ENCODE results near the gene RPS4Y2. TPM values are rescaled to one million over a fixed set of nuclear protein-coding genes. Genes with fewer than 3 reads are reported as not detected.

RPS4Y2 gene
- total and polyA plus RNA-seq, 9 of the 15 experiments (the other 6 are each of a cell fraction or from before 2014, with no cell fraction given): not detected

DNA sequence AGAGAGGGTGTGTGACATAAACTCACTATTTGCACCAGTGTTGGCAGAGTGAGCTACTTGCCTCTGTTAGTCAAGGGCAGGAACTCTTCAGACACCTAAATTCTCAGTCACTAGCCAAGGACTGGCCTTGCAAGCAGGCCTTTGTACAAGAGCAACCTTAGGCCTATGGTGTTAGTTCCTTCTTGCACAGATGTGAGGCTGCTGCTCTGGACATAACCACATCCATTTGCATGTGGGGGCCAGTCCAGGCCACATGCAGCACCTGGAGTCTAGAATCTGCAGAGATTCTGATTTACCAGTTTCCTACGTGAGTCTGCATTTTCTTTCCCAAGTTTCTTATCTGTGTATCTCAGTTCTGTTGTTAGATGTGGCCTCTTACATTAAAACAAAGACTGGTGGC lies 20.7 kb upstream of the RPS4Y2 start:
- Histone ChIP-seq H3K4me3 (no peak overlapping the region), H3K9ac (ENCODE audit: insufficient read depth in 1 of 2, low read depth in 2 of 2, low read length in 2 of 2) (no peak overlapping the region), H3K27me3 (ENCODE audit: control insufficient read depth in 2 of 2, insufficient read depth in 2 of 2, low read length in 2 of 2) (no peaks in the 10 kb centered on the region), H2AFZ (ENCODE audit: low read depth, low read length) (no peak overlapping the region), H4K20me1 (replicated peaks; ENCODE audit: control insufficient read depth, insufficient read depth, low read length) (no peaks in the 10 kb centered on the region), H3K9me1 (ENCODE audit: control insufficient read depth, insufficient read depth, low read length) (no peaks in the 10 kb centered on the region), H3K4me2 (ENCODE audit: insufficient read depth, low read length) (no peak overlapping the region), H3K4me1 (replicated peaks in 1 of 2; ENCODE audit: control insufficient read depth in 2 of 2, insufficient read depth in 2 of 2, low read length in 2 of 2) (no peaks in the 10 kb centered on the region), H3K36me3 (ENCODE audit: control insufficient read depth, insufficient read depth, low read length) (no peaks in the 10 kb centered on the region), H3K9me3 (replicated peaks; ENCODE audit: control insufficient read depth, insufficient read depth, low read depth, low read length) (no peaks in the 10 kb centered on the region), H3K27ac (ENCODE audit: extremely low read depth, low read depth, low read length) (no peak overlapping the region), H3K79me2 (ENCODE audit: control insufficient read depth, insufficient read depth, low read length) (no peaks in the 10 kb centered on the region)
- ChIA-PET POLR2A (no interaction called here), CTCF (ENCODE audit: low intra/inter-chr PET ratio) (no interaction called here)
- ATAC-seq (no peak), DNase-seq (ENCODE audit: extremely low read depth in 1 of 4, low spot score in 3 of 4) (no peak), FAIRE-seq (no peak)
- WGBS (ENCODE audit: insufficient coverage, low coverage, missing lambda C conversion rate): no CpG with 5 or more reads among the region's 1 CpG
- BruUV-seq (replicated peaks): no TSS peak
- in situ Hi-C loops (cut with MboI): no loop called here
- TF ChIP-seq ZNF766 (CRISPR knock-in tag; conservative IDR thresholded peaks at IDR 0.05): no peak
- no peak for TF ChIP-seq PURB (CRISPR knock-in tag; IDR thresholded peaks at IDR 0.05; ENCODE audit: low read depth)
- no peak for TF ChIP-seq TARDBP (IDR thresholded peaks at IDR 0.05)
- TF ChIP-seq, protein P1, sequence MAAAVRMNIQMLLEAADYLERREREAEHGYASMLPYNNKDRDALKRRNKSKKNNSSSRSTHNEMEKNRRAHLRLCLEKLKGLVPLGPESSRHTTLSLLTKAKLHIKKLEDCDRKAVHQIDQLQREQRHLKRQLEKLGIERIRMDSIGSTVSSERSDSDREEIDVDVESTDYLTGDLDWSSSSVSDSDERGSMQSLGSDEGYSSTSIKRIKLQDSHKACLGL (CRISPR knock-in tag; IDR thresholded peaks at IDR 0.05; ENCODE audit: borderline replicate concordance, poor library complexity, severe bottlenecking): no peak
- TF ChIP-seq, protein P2, sequence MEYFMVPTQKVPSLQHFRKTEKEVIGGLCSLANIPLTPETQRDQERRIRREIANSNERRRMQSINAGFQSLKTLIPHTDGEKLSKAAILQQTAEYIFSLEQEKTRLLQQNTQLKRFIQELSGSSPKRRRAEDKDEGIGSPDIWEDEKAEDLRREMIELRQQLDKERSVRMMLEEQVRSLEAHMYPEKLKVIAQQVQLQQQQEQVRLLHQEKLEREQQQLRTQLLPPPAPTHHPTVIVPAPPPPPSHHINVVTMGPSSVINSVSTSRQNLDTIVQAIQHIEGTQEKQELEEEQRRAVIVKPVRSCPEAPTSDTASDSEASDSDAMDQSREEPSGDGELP (CRISPR knock-in tag; IDR thresholded peaks at IDR 0.05; ENCODE audit: borderline replicate concordance): no peak
- TF ChIP-seq FOXP1 (CRISPR knock-in tag; IDR thresholded peaks at IDR 0.05): no peak
- TF ChIP-seq, protein P3, sequence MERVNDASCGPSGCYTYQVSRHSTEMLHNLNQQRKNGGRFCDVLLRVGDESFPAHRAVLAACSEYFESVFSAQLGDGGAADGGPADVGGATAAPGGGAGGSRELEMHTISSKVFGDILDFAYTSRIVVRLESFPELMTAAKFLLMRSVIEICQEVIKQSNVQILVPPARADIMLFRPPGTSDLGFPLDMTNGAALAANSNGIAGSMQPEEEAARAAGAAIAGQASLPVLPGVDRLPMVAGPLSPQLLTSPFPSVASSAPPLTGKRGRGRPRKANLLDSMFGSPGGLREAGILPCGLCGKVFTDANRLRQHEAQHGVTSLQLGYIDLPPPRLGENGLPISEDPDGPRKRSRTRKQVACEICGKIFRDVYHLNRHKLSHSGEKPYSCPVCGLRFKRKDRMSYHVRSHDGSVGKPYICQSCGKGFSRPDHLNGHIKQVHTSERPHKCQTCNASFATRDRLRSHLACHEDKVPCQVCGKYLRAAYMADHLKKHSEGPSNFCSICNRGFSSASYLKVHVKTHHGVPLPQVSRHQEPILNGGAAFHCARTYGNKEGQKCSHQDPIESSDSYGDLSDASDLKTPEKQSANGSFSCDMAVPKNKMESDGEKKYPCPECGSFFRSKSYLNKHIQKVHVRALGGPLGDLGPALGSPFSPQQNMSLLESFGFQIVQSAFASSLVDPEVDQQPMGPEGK (CRISPR knock-in tag; IDR thresholded peaks at IDR 0.05; ENCODE audit: borderline replicate concordance): no peak
- no peak for TF ChIP-seq ZNF24 (IDR thresholded peaks at IDR 0.05)
- intact Hi-C loops (cut with micrococcal nuclease): no loop called here
